ENCODE results near the gene PELI2.

PELI2 gene

GRCh38 chr14:56293506-56293905, 175.3 kb downstream of the PELI2 start:
- no peak for DNase-seq (ENCODE audit: low read depth in 1 of 2, low spot score in 1 of 2)

DNA sequence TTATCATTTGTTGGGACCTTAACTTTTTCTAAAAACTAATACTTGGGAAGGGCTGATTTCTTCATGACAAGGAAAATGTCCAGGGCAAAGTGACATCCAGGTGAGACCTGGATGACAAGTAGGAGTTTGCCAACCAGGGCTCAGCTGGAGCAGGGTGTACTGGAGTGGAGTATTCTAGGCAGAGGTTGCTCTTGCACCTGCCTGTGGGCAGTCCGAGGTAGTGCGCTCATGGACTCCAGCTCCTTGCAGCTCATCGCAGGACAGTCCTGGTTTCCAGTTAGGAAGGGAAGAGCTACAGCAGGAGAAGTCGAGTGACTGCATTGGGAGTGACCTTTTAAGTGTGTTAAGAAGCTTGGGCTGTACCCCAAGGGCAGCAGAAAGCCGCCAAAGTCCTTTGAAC, 175.9 kb downstream of the PELI2 start:
- DNase-seq (ENCODE audit: low read depth in 1 of 2, low spot score in 1 of 2), result no peak

- DNase-seq (ENCODE audit: low read depth in 1 of 2, low spot score in 1 of 2), result no peak
These were observed 177.5 kb downstream of the PELI2 start for GRCh38 chr14:56295743-56296142.

- no peak for DNase-seq (ENCODE audit: low read depth in 1 of 2, low spot score in 1 of 2)
These were observed 179.2 kb downstream of the PELI2 start for GRCh38 chr14:56297449-56297848.

- DNase-seq (ENCODE audit: low read depth in 1 of 2, low spot score in 1 of 2), result no peak
These were observed 181.2 kb downstream of the PELI2 start for GRCh38 chr14:56299306-56299984.

DNA sequence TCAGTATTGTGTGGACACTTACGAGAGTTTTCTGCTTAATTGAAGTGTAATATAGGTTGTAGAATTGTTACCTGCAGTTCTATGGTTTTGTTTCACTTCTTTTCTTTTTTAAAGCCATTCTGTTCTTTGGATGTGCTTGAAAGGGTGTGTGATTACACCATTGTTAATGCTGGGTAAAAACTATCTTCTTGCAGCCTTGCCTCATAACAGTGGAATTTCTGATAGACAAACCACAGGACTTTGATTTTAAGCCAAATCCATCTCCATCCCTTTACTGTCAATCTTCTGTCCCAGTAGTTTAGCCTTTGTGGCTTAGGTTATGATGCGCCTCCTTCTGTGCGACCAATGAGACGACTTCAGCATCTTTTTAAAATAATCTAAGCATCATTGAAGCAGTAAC, 182.3 kb downstream of the PELI2 start:
- no peak for DNase-seq (ENCODE audit: low read depth in 1 of 2, low spot score in 1 of 2)

DNA sequence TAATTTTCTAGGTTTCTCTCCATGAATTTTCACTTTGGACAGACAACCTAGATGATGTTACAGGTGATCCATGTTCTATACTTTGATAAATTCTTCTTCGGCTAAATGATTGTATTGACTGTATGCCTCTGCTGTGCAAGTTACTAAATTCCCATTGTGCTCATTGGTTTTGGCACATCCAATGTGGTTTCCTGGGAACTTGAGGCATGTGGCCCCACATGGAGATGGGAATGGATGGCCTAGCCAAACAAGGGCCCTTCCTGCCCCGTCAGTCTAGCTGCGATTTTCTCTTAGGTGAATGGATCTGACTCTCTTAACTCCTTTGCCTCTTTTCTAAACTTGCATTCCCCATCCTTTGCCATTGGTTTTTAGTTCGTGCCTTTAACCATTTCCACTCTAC, 186.2 kb downstream of the PELI2 start:
- DNase-seq (ENCODE audit: low read depth in 1 of 2, low spot score in 1 of 2), result no peak

GRCh38 chr14:56309198-56309597, 191.0 kb downstream of the PELI2 start:
- no peak for DNase-seq (ENCODE audit: low read depth in 1 of 2, low spot score in 1 of 2)

GRCh38 chr14:56310643-56311042, 192.4 kb downstream of the PELI2 start:
- DNase-seq (ENCODE audit: low read depth in 1 of 2, low spot score in 1 of 2), result no peak

DNA sequence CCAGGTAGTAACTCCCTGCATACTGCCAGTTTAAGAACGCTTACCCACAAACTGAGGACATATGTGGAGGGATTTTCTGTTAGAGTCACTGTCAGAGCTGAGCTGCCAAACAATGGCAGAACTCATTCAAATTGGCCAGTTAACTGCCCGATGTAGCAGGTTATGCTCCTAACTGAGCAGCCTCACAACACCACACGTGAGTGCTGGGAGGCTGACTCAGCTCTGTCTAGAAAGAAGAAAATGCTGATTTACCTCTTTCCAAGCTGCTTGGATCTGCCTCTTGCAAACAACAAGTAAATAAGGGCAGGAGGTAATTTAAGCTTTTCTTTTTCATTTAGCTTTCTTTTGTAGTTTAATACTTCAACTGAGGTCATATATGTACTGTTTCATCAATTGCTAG, 195.6 kb downstream of the PELI2 start:
- DNase-seq (ENCODE audit: low read depth in 1 of 2, low spot score in 1 of 2), result no peak

DNA sequence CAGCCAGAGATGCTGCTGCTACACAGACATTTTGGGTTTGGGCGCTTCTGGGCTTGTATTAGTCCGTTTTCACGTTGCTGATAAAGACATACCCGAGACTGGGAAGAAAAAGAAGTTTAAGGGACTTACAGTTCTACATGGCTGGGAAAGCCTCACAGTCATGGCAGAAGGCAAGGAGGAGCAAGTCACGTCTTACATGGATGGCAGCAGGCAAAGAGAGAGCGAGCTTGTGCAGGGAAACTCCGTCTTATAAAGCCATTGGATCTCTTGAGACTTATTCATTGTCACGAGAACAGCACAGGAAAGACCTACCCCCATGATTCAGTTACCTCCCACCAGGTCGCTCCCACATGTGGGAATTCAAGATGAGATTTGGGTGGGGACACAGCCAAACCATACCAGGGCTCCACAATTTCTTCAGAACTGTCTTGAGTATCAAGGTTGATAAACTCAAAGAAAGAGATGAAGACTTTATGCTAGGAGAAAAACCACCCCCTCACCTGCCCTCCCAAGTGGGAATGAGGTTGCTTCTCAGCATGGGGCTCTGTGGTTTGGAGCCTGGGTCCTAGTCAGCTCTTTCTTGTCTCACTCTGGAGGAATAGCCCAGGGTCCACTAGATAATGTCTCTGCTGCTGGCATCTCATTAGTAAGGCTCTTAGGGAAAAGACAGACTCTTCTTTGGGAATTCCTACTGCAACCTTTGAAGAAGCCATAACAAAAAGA, 200.3 kb downstream of the PELI2 start:
- no peak for DNase-seq (ENCODE audit: low read depth in 1 of 2, low spot score in 1 of 2)

DNA sequence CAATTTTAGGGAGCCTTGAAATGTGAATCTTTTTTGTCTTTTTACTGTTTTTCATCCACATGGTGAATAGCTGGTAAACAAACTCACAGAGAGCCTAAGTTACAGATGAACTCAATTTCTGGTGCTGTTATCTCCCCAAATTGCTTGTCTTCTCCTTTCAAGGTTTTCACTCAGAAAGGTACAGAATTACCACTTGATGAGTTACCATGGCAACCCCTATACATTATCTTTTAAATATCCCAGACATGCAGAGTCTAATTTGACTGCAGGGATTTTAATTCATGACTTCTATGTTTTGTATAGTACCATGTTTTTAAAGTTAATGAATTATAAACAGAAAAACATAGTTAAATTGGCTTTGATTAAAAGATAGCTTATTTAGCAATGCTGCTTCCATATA, 203.7 kb downstream of the PELI2 start:
- DNase-seq (ENCODE audit: low read depth in 1 of 2, low spot score in 1 of 2), result no peak

- DNase-seq (ENCODE audit: low read depth in 1 of 2, low spot score in 1 of 2), result no peak
These were observed 204.3 kb downstream of the PELI2 start for GRCh38 chr14:56322531-56322930.

- no peak for DNase-seq (ENCODE audit: low read depth in 1 of 2, low spot score in 1 of 2)
These were observed 206.2 kb downstream of the PELI2 start for GRCh38 chr14:56324454-56324853.

DNA sequence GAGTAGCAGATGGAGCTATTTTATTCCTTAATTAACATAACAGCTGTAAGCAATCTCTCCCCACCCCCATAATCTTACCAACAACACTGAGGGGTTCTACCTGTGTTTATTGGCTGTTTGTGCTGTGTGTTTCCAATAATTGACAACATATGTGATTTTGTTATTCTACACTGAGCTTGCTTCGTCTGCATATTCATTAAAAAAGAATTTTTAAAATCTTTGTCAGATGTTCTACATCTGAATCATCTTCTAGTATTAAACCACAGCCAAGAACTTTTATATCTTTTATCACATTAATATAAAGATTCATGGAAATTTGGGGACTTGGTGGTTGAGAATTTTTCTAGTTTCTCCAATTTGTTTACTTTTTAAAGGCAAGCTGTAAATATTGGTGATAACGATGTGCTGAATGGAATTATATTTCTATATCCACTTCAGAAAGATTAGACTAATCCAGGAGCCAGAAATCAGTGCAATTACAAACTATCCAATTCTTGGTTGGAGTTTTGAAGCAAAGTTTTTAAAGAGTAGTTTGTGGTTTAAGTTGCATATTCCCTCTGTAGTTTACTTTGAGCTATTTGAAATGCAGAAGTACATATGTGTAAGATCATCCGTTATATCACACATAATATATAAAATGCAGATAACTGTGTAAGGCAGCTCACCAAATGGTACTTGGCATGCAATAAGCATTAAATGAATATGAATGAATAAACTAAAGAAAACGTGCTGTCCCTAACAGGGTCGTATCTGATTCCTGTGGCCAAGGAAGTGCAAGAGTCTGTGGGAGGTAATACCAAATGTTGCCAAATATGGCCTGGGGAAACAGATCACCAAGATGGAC, 206.9 kb downstream of the PELI2 start:
- DNase-seq (ENCODE audit: low read depth in 1 of 2, low spot score in 1 of 2), result no peak

- no peak for DNase-seq (ENCODE audit: low read depth in 1 of 2, low spot score in 1 of 2)
These were observed 209.8 kb downstream of the PELI2 start for GRCh38 chr14:56328021-56328420.

GRCh38 chr14:56331592-56332216, 213.5 kb downstream of the PELI2 start:
- no peak for DNase-seq (ENCODE audit: low read depth in 1 of 2, low spot score in 1 of 2)

GRCh38 chr14:56333359-56334292, 215.4 kb downstream of the PELI2 start:
- DNase-seq (ENCODE audit: low read depth in 1 of 2, low spot score in 1 of 2), result no peak

DNA sequence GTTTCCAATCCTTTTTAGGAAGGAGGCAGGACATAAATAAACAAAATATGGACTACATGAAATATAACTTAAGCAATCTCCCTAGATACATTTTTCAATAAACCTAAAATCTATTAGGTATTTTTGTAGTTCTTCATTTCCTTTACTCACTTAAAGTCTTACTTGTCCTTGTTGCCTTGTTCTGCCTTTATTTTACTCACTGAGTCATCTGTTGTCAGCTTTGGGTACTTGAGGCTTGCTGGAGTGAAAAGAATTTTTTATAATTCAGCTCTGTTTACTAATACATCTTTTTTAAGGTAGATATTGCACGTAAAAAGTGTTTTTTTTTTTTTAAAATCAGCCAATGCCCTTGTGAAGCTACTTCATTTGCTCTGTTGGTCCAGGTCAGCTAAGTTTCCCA, 216.2 kb downstream of the PELI2 start:
- no peak for DNase-seq (ENCODE audit: low read depth in 1 of 2, low spot score in 1 of 2)

DNA sequence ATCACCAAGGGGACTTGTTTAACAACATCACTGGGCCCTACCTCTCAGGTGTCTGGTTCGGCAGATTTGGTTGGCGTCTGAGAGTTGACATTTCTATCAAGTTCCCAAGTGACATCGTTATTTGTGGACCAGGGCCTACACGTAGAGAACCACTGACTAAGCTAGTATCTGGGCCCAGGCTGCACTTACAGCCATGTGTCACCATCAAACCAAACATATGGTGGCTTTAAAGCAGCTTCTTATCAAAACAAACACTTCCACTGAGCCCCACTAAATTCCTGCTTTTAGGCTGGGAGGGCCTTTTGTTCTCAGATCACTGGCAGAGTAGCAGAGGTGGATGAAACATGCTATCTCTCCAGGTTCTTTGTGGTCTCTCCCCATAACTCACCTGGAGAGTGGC, 220.5 kb downstream of the PELI2 start:
- no peak for DNase-seq (ENCODE audit: low read depth in 1 of 2, low spot score in 1 of 2)

Data from activated T-helper 1 cell treated with anti-CD3 and anti-CD28 coated beads, Interleukin-2, amount 50 U/mL, for 16 hours (primary cell).